ENCODE data around the gene MYO10.
"Not testable (repeated sequence)": the region's sequence is repeated elsewhere in the genome, so short reads cannot be mapped to it uniquely, and the experiment has no call there.

The MYO10 gene

DNA sequence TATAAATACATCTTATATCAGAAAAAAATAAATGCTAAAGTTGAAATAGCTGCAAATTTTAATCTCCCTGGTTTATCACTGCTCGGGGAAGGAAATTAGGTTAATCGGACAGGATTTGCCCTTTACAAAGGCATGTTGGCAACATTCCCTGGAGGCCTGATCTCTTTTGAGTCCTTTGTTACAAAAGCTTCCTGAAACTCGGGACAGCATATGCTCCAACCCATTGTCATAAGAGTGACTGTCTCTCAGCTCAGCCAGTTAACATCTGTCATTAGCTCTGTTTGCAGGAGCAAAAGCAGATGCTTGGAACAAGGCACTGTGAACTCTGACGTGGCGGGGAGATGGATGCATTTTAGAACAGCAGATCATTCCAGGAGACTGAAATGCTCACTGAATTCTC, 80.6 kb downstream of the MYO10 start:
- no peak for DNase-seq

- DNase-seq: no peak
Observed at GRCh38 chr5:16854351-16854750, 81.7 kb downstream of the MYO10 start.

- no peak for DNase-seq
Observed at GRCh38 chr5:16853518-16853917, 82.6 kb downstream of the MYO10 start.

- DNase-seq: no peak
Observed at GRCh38 chr5:16852251-16853005, 83.7 kb downstream of the MYO10 start.

DNA sequence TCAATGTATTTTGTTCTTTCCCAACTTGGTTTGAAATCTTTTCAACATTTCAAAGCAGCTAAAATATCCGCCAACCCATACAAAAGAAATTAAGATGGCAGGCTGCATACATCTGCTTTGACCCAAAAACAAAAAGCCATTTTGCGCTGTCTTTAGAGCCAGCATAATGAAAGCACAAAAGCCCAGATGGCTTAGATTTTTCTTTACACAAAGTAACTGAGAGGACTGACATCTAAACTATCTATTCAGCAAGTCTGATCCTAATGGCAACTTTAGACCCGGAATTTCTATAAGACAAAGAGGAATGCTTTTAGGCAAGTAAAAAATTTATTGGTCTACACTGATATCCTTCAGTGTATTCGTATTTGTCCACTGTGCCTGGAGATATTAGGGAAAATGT, 86.3 kb downstream of the MYO10 start:
- no peak for DNase-seq

DNA sequence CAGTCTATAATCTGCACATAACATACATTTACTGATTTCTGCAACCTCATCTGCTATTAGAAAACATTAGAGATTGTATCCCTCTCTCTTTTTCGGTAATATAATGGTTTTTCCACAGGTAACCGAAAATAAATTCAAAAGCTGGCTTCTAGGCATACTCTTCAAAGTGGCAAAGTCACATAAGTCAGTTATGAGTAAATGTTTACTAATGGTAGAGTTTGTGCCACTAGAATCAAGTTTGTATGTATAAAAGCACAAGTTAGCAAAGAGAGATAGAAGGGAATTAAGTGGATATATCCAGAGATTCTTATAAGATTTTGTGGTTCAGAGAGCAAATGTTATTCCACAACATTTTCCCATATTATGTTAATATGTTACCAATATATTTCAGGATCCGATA, 86.9 kb downstream of the MYO10 start:
- no peak for DNase-seq

GRCh38 chr5:16844952-16845351, 91.1 kb downstream of the MYO10 start:
- no peak for DNase-seq

DNA sequence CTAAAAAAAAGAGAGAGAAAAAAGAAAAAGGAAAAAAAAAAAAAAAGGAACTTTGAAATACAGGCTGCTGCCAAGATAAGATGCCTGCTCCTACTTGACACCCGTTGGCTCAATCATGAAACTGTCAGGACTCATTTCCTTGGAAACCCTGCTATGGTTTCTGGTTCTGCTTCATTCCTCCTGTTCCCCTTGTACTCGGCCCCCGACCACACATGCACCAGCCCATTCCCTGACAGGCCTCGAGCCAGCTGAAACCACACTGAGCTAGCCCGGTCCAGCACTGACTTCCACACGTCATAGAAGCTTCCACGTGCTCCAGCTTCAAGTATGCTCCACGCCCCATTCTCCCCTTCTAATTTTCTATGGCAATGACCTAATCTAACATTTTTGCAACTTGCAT, 93.2 kb downstream of the MYO10 start:
- DNase-seq: no peak

GRCh38 chr5:16841416-16841815, 94.7 kb downstream of the MYO10 start:
- no peak for DNase-seq

GRCh38 chr5:16837305-16837704, 98.8 kb downstream of the MYO10 start:
- no peak for DNase-seq

GRCh38 chr5:16834029-16834428, 102.1 kb downstream of the MYO10 start:
- no peak for DNase-seq

DNA sequence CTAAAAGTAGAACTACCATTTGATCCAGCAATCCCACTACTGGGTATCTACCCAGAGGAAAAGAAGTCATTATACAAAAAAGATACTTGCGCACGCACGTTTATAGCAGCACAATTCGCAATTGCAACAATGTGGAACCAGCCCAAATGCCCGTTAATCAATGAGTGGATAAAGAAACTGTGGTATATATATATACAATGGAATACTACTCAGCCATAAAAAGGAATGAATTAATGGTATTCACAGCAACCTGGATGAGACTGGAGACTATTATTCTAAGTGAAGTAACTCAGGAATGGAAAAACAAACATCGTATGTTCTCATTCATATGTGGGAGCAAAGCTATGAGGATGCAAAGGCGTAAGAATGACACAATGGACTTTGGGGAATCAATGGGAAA, 104.8 kb downstream of the MYO10 start:
- not testable (repeated sequence) for DNase-seq

GRCh38 chr5:16827755-16828154, 108.3 kb downstream of the MYO10 start:
- DNase-seq: no peak

GRCh38 chr5:16826379-16827125, 109.5 kb downstream of the MYO10 start:
- no peak for DNase-seq

DNA sequence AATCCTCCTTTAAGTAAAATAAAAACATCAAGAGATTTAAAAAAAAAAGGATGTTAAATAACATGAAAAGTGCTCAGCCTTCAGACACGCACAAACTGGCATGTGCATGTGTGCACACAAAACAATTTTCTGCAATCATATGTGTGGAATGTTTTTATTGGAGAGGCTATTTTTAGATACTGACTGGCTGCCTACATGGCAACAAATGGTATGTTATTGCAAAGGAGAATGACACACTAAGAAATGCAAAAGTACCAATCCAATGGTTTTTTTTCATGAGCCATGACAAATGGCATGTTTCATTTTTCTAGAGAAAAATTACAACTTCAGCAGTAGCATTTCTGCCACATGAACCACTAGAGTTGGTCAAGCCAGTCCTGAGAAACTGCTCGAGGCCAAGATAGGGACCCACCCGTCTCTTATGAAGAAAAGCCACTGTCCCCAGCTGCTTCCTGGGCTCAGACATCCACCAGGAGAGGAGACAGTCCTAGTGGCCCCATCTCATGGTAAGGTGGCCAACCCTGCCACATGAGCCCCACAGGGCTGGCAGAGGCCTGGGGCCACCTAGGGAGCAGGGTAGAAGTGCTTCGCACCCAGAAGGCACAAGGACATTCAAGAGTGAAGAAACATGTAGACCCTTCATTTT, 116.4 kb downstream of the MYO10 start:
- no peak for DNase-seq

DNA sequence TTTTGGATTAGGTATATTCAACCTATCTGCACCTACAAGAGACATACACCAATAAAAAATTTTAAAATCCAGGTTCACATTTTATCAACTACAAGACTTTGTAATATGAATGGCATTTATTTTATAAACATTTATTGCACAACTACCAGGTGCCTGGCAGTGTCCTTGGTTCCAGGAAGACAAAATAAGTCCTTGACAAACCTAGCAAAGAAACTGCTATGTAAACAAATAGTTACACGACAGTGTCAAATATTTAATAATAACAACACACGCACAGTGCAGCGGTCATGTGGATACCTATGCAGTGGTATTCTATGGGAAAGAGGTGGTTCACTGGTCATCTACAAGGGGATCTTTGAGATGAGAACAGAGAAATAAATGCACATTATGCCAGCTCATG, 120.7 kb downstream of the MYO10 start:
- no peak for DNase-seq

- DNase-seq: no peak
Observed at GRCh38 chr5:16812911-16813310, 123.2 kb downstream of the MYO10 start.

GRCh38 chr5:16812448-16812847, 123.6 kb downstream of the MYO10 start:
- no peak for DNase-seq

DNA sequence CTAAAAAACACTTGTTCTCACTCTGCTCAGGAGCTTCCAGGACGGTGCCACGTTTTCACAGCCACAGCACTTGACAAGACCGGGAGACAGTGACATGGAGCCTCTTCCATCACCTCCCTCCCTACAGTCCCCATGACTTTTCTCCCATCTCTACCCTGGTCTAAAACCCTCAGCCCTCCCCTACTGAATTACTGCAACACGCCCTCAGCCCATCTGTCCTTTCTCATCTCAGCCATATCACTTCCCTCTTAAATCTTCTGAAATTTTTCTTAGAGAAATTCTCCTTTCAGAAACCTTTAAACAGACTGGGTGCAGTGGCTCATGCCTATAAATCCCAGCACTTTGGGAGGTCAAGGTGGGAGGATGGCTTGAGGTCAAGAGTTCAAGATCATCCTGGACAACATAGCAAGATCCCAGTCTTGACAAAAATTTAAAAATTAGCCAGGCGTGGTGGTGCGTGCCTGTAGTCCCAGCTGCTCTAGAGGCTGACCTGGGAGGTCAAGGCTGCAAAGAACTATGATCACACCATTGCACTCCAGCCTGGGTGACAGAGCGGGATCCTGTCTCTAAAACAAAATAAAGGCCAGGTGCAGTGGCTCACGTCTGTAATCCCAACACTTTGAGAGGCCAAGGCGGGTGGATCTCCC, 125.8 kb downstream of the MYO10 start:
- DNase-seq: no peak

- no peak for DNase-seq
Observed at GRCh38 chr5:16809395-16810207, 126.5 kb downstream of the MYO10 start.

- DNase-seq: no peak
Observed at GRCh38 chr5:16809010-16809394, 127.1 kb downstream of the MYO10 start.

DNA sequence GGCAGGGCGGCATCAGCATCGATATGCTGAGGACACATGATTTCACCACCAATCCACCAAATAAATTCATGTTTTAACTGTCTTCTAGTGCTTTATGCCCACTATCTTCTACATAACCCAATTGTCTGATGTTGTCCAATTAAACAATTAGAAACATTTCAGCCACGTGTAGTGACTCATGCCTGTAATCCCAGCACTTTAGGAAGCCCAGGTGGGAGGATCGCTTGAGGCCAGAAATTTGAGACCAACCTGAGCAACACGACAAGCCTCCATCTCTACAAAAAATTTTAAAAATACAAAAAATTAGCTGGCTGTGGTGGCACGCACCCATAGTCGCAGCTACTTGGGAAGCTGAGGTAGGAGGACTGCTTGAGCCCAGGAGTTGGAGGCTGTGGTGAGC, 128.1 kb downstream of the MYO10 start:
- no peak for DNase-seq

DNA sequence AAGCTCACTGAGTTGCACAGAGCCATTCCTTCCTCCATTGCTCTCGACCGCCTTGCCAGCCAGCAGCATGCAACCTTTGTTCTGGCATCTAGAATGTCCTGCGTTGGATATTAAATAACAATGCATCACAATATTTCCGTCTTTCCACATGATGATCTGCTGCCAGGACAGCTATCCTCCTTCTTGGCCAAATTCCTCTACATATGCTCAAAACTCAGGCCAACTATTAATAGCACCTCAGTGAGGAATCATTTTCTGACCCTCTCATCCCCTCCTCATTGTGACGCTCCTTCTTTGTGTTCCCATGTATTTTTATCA, 128.6 kb downstream of the MYO10 start:
- no peak for DNase-seq
